Stimulated activated CD8-positive, alpha-beta memory T cell treated with anti-CD3 and anti-CD28 coated beads, Interleukin-7, amount 100 ng/mL, for 48 hours (primary cell): Measurements from ENCODE around the gene ATG9A.
"Not testable (repeated sequence)": the region's sequence is repeated elsewhere in the genome, so short reads cannot be mapped to it uniquely, and the experiment has no call there.

Experiments used
- DNase-seq, 2 donors: peaks; one replicate each; pipeline ENCODE4 v3.0.0-alpha.2; 2020; ENCODE audit warnings: low read depth in 1 of 2; ENCODE audit errors: extremely low read depth in 1 of 2

Gene ATG9A

DNA sequence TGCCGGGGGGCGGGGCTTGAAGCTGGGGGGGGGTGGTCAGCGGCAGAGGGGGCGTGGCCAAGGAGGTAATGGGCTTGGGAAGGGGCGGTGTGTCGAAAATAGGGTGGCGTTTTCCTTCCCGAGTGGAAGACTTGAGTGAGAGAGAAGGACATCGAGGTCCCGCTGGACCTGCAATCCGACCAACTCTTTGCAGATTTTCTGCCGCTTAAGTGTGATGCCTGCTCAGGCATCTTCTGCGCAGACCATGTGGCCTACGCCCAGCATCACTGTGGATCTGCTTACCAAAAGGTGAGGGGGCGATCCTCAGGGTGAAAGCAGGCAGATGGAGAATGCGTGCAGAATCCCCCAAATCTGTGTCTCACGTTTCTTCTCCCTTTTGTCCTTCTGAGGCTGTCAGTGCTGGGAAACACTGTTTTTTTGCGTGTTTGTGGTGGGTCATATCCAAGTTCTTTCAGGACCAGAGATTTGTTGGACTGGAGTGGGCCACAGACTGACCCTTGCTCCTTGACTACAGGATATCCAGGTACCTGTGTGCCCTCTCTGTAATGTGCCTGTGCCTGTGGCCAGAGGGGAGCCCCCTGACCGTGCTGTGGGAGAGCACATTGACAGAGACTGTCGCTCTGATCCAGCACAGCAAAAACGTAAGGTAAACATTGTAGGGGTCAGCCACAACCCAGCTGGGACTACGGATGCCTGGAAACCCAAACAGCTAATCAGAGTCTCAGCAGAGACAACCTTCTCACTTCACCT, 22.1 kb downstream of the ATG9A start:
- DNase-seq = no peak

DNA sequence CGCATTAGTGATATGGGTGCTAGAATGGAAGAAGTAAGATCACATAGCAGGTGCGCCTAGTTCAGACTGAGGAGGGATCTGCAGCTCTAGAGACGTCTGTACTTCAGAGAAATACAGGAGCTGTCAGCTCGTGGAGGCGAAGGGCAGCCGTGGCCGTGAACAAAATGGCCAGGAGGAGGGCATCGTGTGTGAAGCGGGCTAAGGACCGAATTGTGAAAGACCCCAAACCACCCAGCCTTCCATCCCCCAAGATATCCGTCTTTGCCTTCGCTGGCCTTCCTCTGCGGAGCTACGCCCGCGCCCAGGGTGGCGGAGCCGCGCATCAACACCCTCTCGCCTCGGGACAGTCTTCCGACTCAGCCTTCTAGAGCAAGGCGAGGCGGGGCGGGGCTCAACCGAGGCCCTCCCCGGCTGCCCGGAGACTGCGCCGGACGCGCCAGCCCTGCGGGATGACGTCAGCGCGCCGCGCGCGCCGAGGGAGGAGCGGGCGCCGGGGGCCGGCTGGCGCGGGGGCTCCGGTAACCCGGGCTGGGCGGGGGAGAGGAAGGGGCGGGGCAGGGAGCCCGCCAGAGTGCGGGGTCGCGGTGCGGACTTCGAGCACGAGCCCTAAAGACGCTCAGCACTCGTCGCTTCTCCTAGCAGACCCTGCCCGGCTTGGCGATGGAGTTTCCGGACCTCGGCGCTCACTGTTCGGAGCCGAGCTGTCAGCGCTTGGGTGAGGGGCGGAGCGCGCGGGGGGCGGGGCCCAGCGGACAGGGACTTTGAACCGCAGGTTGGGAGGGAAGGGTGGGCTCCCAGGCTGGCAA, 22.9 kb downstream of the ATG9A start, which contains the start of gene ZFAND2B:
Gene ZFAND2B, plus strand, starts transcription at position 455 of the 806 bp plus-strand sequence. Its CDS starts 206 bp downstream, at position 661.
- peak; percentile 88 to 93 for DNase-seq

DNA sequence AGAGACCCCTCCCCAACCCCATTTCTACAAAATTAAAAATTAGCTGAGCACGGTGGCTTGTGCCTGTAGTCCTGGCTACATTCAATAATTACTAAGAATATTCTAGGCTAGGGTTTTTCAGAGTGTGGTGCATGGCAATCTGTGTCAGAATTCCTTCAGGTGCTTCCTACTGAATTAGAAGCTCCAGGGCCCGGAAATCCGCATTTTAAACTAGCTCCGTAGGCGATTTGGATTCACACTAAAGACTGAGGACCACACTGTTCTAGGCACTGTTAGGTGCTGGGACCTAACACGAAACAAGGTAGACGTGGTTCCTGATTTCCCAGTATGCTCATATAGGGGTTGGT, 23.5 kb downstream of the ATG9A start:
- no peak for DNase-seq

DNA sequence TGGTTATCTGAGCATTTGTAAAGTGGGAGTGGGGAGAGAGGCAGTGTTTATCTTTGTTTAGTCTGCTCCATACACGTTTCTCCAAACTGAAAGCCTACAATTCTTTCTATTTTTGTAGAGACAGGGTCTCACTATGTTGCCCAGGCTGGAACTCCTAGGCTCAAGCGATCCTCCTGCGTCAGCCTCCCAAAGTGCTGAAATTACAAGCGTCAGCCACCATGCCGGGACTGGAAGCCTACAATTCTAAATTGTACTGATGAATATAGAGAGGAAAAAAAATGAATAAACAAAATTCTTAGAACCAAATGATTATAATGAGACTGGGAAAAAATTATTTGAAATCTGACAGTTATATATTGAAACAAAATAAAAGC, 24.3 kb downstream of the ATG9A start:
- no peak for DNase-seq

DNA sequence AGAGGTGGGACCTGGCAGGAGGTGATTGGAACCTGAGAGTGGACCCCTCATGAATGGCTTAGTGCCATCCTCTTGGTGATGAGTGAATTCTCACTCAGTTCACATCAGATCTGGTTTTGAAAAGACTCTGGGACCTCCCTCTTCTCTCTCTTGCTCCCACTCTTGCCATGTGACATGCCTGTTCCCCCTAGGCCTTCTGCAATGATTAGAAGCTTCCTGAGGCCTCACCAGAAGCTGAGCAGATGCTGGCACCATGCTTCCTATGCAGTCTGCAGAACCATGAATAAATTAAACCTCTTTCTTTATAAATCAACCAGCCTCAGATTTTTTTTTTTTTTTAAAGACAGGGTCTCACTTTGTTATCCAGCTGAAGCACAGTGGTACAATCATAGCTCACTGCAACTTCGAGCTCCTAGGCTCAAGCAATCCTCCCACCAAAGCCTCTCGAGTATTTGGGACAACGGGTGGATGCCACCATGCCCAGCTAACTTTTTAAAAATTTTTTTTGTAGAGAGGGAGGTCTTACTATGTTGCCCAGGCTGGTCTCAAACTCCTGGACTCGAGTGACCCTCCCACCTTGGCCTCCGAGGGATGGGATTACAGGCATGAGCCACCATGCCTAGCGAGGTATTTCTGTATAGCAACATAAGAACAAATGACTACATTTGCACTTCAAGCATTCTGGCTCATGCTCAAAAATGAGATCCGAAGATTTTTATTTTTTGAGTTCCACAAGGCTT, 24.8 kb downstream of the ATG9A start:
- no peak for DNase-seq

DNA sequence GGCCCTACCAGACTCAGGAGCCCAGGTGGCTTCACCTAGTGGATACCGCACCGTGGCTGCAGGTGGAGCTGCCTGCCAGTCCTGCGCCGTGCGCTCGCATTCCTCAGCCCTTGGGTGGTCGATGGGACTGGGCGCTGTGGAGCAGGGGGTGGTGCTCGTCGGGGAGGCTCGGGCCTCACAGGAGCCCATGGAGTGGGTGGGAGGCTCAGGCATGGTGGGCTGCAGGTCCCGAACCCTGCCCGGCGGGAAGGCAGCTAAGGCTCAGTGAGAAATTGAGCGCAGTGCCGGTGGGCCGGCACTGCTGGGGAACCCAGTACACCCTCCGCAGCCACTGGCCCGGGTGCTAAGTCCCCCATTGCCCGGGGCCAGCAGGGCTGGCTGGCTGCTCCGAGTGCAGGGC, 28.1 kb downstream of the ATG9A start:
- DNase-seq = not testable (repeated sequence)

DNA sequence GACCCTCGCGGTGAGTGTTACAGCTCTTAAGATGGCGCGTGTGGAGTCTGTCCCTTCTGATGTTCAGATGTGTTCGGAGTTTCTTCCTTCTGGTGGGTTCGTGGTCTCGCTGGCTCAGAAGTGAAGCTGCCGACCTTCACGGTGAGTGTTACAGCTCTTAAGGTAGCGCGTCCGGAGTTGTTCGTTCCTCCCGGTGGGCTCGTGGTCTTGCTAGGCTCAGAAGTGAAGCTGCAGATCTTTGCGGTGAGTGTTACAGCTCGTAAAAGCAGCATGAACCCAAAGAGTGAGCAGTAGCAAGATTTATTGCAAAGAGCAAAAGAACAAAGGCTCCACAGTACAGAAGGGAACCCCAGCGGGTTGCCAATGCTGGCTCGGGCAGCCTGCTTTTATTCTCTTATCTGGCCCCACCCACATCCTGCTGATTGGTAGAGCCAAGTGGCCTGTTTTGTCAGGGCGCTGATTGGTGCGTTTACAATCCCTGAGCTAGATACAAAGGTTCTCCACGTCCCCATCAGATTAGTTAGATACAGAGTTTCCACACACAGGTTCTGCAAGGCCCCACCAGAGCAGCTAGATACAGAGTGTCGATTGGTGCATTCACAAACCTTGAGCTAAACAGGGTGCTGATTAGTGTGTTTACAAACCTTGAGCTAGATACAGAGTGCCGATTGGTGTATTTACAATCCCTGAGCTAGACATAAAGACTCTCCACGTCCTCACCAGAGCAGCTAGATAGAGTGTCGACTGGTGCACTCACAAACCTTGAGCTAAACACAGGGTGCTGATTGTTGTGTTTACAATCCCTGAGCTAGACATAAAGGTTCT, 28.7 kb downstream of the ATG9A start:
- peak in 1 of 2 donors; percentile 27 for DNase-seq

DNA sequence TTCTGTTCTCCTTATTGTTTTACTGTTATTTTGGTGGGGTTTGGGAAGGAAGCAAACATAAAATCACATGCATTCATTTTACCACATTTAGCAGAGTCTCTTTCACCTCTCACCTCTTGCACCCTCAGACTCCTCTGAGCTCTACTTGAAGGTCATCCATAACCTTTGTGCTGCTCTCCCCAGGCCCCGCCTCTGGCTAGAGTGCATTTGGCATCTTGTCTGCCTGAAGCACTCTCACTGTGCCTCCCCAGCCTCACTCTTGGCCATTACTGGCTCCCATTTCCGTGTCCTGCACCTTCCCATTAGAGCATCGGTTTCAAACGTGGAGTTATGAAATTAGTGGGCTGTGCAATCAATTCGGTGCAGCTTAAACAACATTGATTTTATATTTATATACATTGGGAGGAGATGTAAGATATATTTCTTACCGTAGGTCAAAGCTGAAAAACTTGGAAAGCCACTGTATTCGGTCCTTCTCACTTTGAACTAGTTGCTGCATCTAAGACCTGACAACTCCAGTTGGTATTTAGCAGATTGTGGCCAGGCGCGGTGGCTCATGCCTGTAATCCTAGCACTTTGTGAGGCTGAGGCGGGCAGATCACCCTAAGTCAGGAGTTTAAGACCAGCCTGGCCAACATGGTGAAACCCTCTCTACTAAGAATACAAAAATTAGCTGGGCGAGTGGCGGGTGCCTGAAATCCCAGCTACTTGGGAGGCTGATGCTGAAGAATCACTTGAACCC, 29.8 kb downstream of the ATG9A start:
- no peak for DNase-seq

DNA sequence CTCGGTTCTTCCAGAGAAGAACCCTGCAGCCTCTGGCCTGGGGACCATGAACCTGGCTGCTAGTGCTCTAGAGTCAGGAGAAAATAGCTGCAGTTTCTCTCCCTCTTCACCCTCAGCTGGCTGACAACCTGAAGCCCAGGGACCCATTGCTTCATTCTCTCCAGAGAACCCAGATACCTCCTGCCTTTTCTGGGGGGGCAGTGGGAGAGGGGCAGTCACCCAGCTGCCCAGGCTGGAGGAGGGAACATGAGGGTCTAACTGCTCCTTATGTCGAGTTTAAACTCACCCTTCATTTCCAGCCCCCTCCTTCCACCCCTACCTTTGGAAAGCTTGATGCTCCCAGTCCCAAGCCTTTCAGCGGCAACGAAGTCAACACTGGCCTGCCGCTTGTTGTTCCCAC, 30.5 kb downstream of the ATG9A start:
- no peak for DNase-seq

DNA sequence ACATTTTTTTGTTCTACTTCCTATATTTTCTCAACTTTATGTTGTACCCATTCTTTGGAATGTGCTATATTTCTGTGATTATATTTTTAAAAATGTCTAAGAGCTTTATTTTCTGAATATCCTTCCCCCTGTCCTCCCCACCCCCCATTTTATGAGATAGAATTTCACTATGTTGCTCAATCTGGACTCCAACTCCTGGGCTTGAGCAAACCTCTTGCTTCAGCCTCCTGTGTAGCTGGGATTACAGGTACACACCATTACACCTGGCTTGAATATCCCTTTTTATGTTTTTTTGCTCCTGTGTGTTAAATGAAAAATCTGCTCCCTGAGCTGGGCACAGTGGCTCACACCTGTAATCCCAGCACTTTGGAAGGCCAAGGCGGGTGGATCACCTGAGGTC, 32.0 kb downstream of the ATG9A start:
- DNase-seq = no peak

DNA sequence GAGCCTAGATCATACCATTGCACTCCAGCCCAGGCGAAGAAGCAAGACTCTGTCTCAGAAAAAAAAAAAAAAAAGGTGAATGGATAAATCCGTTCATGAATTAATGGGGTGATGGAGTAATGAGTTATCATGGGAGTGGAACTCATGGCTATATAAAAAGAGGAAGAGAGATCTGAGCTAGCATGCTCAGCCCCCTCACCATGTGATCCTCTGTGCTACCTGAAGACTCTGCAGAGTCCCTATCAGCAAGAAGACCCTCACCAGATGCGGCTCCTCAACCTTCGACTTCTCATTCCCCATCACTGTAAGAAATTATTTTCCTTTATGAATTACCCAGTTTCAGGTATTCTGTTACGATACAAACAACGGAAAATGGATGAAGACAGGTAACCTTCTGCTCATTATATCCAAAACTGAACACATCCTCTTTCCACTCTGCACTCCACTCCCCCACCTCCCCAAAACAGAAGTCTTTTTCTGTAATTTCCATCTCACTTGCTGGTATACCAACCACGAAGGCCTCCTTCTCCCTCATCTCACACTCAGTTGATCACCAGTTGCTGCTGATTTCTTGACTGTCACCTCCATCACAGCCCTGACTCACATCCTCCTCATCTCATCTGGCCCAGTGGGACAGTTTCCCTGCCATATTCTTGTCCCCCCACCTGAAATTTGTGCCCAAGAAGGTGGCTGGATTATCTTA, 42.5 kb downstream of the ATG9A start:
- DNase-seq = no peak

DNA sequence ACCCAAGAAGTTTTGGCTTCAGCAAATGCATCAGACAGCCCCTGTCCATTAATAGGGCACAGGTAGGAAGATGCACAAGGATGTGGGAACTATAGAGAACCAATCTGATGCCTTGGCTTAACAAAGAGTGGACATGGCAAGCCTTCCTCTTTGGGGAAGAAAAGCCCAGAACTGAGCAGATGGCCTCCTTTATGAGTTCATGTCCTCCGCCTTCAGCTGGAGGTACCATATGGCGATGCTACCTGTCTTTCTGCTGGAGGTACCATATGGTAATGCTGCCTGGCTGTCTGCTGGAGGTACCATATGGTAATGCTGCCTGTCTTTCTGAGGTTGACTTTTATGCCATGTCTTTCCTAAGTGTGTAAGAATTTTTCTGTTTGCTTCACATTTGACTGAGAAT, 45.3 kb downstream of the ATG9A start:
- DNase-seq = no peak

DNA sequence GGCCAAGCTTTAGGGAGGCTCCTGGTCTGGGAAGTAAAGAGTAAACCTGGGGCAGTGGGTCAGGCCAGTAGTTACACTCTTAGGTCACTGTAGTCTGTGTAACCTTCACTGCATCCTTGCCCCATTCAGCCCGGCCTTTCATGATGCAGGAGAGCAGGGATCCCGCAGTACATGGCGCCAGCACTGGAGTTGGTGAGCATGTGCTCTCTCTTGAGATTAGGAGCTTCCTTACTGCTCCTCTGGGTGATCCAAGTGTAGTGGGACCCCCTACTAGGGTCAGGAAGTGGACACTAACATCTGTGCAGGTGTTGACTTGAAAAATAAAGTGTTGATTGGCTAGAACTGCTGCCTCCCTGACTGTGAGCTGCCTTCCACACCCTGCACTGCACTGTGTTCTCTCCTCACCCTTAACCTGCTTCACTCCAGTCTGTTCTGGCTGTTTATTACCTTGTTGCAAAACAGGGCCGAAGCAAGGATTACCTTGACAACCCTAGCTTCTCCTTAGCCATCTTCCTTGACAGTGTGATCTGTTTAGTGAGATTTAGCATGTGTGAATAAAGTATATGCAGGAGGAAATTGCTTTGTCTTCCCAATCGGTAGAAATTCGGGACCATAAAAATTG, 46.2 kb downstream of the ATG9A start:
- DNase-seq = no peak

DNA sequence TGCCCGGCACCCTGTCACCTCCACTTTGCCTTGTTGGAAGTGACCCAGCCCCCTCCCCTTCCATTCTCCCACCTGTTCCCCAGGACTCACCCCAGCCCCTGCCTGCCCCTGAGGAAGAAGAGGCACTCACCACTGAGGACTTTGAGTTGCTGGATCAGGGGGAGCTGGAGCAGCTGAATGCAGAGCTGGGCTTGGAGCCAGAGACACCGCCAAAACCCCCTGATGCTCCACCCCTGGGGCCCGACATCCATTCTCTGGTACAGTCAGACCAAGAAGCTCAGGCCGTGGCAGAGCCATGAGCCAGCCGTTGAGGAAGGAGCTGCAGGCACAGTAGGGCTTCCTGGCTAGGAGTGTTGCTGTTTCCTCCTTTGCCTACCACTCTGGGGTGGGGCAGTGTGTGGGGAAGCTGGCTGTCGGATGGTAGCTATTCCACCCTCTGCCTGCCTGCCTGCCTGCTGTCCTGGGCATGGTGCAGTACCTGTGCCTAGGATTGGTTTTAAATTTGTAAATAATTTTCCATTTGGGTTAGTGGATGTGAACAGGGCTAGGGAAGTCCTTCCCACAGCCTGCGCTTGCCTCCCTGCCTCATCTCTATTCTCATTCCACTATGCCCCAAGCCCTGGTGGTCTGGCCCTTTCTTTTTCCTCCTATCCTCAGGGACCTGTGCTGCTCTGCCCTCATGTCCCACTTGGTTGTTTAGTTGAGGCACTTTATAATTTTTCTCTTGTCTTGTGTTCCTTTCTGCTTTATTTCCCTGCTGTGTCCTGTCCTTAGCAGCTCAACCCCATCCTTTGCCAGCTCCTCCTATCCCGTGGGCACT, 46.9 kb downstream of the ATG9A start:
- no peak for DNase-seq

DNA sequence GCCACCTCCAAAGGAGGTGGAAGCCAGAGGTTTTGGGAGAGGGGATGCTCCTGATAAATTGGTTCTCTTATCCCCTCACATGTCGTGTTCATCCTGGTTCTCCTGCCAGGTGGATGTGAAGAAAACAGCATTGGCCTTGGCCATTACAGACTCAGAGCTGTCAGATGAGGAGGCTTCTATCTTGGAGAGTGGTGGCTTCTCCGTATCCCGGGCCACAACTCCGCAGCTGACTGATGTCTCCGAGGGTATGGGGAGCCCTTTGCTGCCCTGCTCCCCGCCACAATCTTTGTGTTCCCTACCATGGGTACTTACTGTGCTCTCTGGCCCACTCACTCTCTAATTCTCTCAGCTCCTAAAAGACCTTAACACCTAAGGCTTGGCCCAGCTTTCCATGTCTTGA, 47.9 kb downstream of the ATG9A start:
- DNase-seq = no peak

DNA sequence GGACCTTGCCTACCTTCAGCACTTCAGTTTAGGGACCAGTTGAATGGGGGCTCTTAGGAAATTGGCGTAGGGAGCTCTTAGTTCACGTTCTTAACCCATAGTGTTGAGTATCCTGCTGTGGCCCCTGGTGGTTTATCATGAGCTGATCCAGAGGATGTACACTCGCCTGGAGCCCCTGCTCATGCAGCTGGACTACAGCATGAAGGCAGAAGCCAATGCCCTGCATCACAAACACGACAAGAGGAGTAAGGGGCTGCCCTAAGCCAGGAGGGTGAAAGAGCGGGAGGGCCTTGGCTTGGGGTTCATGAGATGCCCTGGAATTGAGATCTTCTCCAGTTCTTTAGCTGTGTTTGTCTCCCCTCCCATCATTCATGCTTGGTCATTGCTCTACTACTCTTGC, 48.5 kb downstream of the ATG9A start:
- no peak for DNase-seq

DNA sequence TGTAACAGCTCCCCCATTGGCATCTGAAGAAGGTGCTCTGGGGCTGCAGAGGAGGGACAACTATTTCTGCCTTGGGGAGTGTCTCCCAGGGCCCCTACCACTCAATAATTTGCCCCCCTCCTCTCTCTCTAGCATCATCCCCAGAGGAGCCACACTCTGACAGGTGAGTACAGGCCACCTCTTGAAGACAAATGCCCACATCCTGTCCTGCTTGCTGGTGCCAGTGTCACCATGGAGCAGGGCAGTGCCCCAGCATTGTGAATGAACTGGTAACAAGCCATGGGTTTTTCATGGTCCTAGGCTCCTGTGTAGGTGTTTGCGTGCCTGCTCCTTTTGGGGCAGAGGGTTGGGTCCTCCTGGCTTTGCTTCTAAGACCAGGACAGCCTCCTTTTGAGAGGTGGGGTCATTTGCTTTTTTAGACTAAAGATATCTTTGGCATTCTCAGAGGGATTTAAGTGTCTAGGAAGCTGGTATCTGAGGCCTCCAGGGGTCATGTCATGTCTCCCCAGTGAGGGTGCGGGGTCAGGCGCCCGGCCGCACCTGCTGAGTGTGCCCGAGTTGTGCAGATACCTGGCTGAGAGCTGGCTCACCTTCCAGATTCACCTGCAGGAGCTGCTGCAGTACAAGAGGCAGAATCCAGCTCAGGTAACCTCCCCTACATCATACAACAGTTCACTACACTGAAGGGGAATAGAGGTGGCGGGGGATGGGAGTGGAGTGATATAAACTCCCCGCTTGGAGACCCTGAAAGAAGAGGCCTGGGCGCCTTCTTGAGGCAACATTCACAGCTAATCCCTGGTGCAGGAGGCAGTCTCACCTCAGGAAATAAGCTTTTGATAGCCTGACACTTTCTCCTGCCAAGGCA, 49.6 kb downstream of the ATG9A start:
- DNase-seq = no peak
